GM23338 (cell line): ENCODE results near the gene CLN6. TPM values are rescaled to one million over a fixed set of nuclear protein-coding genes. Genes with fewer than 3 reads are reported as not detected.
A peak's percentile ranks its signal among the peaks of the same experiment; 100 is the strongest.

Experiments used
- ATAC-seq: fragments of 200-7000 bp; cut with Tn5 transposase; 3 replicates; pipeline ENCODE4 v1.9.1; 2020
- DNase-seq: peaks from one replicate; pipeline ENCODE4 v3.0.0-alpha.2; 2015; ENCODE audit warnings: low spot score
- H2AFZ ChIP-seq: fragments of 200-600 bp; sonication (generic); 2 replicates; pipeline ENCODE4 v1.8.0; 2016; ENCODE audit warnings: antibody characterized with exemption, mild to moderate bottlenecking, moderate library complexity
- H3F3A ChIP-seq: fragments of 200-600 bp; sonication (generic); replicated peaks from 2 replicates; pipeline ENCODE4 v1.8.0; 2017; ENCODE audit warnings: antibody characterized with exemption, mixed run types, low read depth
- H3K27ac ChIP-seq: fragments of 200-600 bp; sonication (generic); 2 replicates; pipeline ENCODE4 v1.6.1; 2016; ENCODE audit warnings: low read depth
- H3K27me3 ChIP-seq: fragments of 200-600 bp; sonication (generic); 2 replicates; pipeline ENCODE4 v1.8.0; 2016; ENCODE audit warnings: mild to moderate bottlenecking, mixed run types, moderate library complexity; ENCODE audit not compliant: insufficient read depth
- H3K36me3 ChIP-seq: fragments of 200-600 bp; sonication (generic); 2 replicates; pipeline ENCODE4 v1.8.0; 2016; ENCODE audit warnings: mild to moderate bottlenecking; ENCODE audit not compliant: insufficient read depth
- H3K4me1 ChIP-seq: fragments of 200-600 bp; sonication (generic); 2 replicates; pipeline ENCODE4 v1.8.0; 2016; ENCODE audit warnings: mild to moderate bottlenecking, moderate library complexity; ENCODE audit not compliant: insufficient read depth
- H3K4me2 ChIP-seq: fragments of 200-600 bp; sonication (generic); 2 replicates; pipeline ENCODE4 v1.7.1; 2017; ENCODE audit warnings: mixed run types
- H3K4me3 ChIP-seq: fragments of 200-600 bp; sonication (generic); 2 replicates; pipeline ENCODE4 v1.6.1; 2016; ENCODE audit warnings: mixed run types
- H3K79me2 ChIP-seq: fragments of 200-600 bp; sonication (generic); replicated peaks from 2 replicates; pipeline ENCODE4 v1.8.0; 2017; ENCODE audit warnings: mild to moderate bottlenecking; ENCODE audit not compliant: insufficient read depth
- H3K9me2 ChIP-seq: fragments of 200-600 bp; sonication (generic); 2 replicates; pipeline ENCODE4 v1.8.0; 2017; ENCODE audit not compliant: insufficient read depth
- H4K20me1 ChIP-seq: fragments of 200-600 bp; sonication (generic); replicated peaks from 2 replicates; pipeline ENCODE4 v1.8.0; 2017; ENCODE audit warnings: mild to moderate bottlenecking; ENCODE audit not compliant: insufficient read depth
- H3K27ac Mint-ChIP-seq: 2 replicates; pipeline ENCODE4 v1.8.0; 2020; ENCODE audit warnings: inconsistent platforms, mild to moderate bottlenecking, moderate library complexity, mixed read lengths
- H3K27me3 Mint-ChIP-seq: 3 replicates; pipeline ENCODE4 v1.8.0; 2022; ENCODE audit warnings: low read depth, mild to moderate bottlenecking, moderate library complexity, mixed read lengths, inconsistent platforms; ENCODE audit not compliant: insufficient read depth, poor library complexity
- H3K36me3 Mint-ChIP-seq: 3 replicates; pipeline ENCODE4 v1.8.0; 2021; ENCODE audit warnings: low read depth, mild to moderate bottlenecking, inconsistent platforms, moderate library complexity, mixed read lengths
- H3K4me1 Mint-ChIP-seq: 3 replicates; pipeline ENCODE4 v1.8.0; 2020; ENCODE audit warnings: mild to moderate bottlenecking, inconsistent platforms, mixed read lengths
- H3K4me3 Mint-ChIP-seq: 3 replicates; pipeline ENCODE4 v1.8.0; 2021; ENCODE audit warnings: moderate library complexity, mild to moderate bottlenecking, inconsistent platforms, mixed read lengths
- H3K9me3 Mint-ChIP-seq: 3 replicates; pipeline ENCODE4 v1.8.0; 2020; ENCODE audit warnings: moderate library complexity, mild to moderate bottlenecking, inconsistent platforms, mixed read lengths
- CREB1 ChIP-seq: fragments of 250-450 bp; sonication (Bioruptor Pico); IDR thresholded peaks from 2 replicates; pipeline ENCODE4 v1.5.0; 2020; ENCODE audit warnings: low read depth, mild to moderate bottlenecking, moderate library complexity
- EZH2 ChIP-seq: fragments of 200-600 bp; sonication (generic); IDR thresholded peaks from one replicate; pipeline ENCODE4 v1.8.0; 2017; ENCODE audit warnings: antibody characterized with exemption, mild to moderate bottlenecking, low read depth; ENCODE audit not compliant: unreplicated experiment
- NANOG ChIP-seq: IDR thresholded peaks from 2 replicates; pipeline ENCODE4 v1.6.1; 2016; ENCODE audit warnings: antibody characterized with exemption, borderline replicate concordance
- ZNF114 ChIP-seq: fragments of 250-450 bp; sonication (Bioruptor Pico); IDR thresholded peaks from 2 replicates; pipeline ENCODE4 v1.5.0; 2020; ENCODE audit warnings: mild to moderate bottlenecking, moderate library complexity
- polyA plus RNA-seq: library from polyadenylated mRNA; unstranded; fragments of >200 nt; fragmentation: Nextera tagmentation; extraction: Ambion mirVana; gene quantifications from 2 replicates; pipeline ENCODE4 v1.2.1, GENCODE V29; 2016
- total RNA-seq: library from RNA; depleted of rRNA; stranded (reverse); fragments of >200 nt; shearing (Covaris generic); gene quantifications from 2 replicates; pipeline ENCODE4 v1.2.3, GENCODE V29; 2014
- TF ChIP-seq, protein P1 (sequence below): IDR thresholded peaks from 2 replicates; pipeline ENCODE4 v1.6.1; 2016; ENCODE audit warnings: antibody characterized with exemption
- TF ChIP-seq, protein P2 (sequence below): fragments of 250-450 bp; sonication (Bioruptor Pico); IDR thresholded peaks from 2 replicates; pipeline ENCODE4 v1.5.0; 2020; ENCODE audit warnings: mild to moderate bottlenecking, moderate library complexity
- TF ChIP-seq, protein P3 (sequence below), 2 experiments: fragments of 200-600 bp in 1 of 2; sonication (generic) in 1 of 2; conservative IDR thresholded peaks; 2 replicates each; pipeline versions ENCODE4 v1.5.1 to v1.6.1; 2016 to 2017; ENCODE audit warnings: antibody characterized with exemption in 2 of 2, low read depth in 2 of 2, mild to moderate bottlenecking in 2 of 2, moderate library complexity in 1 of 2
- TF ChIP-seq, protein P4 (sequence below): IDR thresholded peaks from one replicate; pipeline ENCODE4 v1.6.1; 2018; ENCODE audit warnings: antibody characterized with exemption; ENCODE audit not compliant: unreplicated experiment

CLN6 gene
- total and polyA plus RNA-seq, 2 experiments from 2014 or later, result 20.7 to 69.5 TPM

DNA sequence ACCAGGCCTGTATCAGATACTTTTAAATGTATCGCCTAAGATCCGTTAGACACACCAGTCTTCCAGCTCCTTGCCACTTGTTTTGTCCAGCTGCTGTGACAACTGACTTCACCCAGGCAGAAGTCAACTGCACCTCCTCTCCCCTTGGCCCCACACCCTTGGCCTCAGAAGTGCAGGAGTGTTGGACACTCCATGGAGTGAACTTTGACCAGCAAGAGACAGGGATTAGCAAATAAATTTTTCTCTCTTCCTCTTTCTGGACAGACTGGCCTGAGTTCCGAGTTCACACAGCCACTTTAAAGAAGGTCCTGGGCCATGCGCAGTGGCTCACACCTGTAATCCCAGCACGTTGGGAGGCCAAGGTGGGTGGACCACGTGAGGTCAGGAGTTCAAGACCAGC lies 2.9 kb upstream of the CLN6 start (continued):
- no peak for TF ChIP-seq EZH2
- TF ChIP-seq, protein P1, sequence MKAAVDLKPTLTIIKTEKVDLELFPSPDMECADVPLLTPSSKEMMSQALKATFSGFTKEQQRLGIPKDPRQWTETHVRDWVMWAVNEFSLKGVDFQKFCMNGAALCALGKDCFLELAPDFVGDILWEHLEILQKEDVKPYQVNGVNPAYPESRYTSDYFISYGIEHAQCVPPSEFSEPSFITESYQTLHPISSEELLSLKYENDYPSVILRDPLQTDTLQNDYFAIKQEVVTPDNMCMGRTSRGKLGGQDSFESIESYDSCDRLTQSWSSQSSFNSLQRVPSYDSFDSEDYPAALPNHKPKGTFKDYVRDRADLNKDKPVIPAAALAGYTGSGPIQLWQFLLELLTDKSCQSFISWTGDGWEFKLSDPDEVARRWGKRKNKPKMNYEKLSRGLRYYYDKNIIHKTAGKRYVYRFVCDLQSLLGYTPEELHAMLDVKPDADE, result no peak
- TF ChIP-seq, protein P2, sequence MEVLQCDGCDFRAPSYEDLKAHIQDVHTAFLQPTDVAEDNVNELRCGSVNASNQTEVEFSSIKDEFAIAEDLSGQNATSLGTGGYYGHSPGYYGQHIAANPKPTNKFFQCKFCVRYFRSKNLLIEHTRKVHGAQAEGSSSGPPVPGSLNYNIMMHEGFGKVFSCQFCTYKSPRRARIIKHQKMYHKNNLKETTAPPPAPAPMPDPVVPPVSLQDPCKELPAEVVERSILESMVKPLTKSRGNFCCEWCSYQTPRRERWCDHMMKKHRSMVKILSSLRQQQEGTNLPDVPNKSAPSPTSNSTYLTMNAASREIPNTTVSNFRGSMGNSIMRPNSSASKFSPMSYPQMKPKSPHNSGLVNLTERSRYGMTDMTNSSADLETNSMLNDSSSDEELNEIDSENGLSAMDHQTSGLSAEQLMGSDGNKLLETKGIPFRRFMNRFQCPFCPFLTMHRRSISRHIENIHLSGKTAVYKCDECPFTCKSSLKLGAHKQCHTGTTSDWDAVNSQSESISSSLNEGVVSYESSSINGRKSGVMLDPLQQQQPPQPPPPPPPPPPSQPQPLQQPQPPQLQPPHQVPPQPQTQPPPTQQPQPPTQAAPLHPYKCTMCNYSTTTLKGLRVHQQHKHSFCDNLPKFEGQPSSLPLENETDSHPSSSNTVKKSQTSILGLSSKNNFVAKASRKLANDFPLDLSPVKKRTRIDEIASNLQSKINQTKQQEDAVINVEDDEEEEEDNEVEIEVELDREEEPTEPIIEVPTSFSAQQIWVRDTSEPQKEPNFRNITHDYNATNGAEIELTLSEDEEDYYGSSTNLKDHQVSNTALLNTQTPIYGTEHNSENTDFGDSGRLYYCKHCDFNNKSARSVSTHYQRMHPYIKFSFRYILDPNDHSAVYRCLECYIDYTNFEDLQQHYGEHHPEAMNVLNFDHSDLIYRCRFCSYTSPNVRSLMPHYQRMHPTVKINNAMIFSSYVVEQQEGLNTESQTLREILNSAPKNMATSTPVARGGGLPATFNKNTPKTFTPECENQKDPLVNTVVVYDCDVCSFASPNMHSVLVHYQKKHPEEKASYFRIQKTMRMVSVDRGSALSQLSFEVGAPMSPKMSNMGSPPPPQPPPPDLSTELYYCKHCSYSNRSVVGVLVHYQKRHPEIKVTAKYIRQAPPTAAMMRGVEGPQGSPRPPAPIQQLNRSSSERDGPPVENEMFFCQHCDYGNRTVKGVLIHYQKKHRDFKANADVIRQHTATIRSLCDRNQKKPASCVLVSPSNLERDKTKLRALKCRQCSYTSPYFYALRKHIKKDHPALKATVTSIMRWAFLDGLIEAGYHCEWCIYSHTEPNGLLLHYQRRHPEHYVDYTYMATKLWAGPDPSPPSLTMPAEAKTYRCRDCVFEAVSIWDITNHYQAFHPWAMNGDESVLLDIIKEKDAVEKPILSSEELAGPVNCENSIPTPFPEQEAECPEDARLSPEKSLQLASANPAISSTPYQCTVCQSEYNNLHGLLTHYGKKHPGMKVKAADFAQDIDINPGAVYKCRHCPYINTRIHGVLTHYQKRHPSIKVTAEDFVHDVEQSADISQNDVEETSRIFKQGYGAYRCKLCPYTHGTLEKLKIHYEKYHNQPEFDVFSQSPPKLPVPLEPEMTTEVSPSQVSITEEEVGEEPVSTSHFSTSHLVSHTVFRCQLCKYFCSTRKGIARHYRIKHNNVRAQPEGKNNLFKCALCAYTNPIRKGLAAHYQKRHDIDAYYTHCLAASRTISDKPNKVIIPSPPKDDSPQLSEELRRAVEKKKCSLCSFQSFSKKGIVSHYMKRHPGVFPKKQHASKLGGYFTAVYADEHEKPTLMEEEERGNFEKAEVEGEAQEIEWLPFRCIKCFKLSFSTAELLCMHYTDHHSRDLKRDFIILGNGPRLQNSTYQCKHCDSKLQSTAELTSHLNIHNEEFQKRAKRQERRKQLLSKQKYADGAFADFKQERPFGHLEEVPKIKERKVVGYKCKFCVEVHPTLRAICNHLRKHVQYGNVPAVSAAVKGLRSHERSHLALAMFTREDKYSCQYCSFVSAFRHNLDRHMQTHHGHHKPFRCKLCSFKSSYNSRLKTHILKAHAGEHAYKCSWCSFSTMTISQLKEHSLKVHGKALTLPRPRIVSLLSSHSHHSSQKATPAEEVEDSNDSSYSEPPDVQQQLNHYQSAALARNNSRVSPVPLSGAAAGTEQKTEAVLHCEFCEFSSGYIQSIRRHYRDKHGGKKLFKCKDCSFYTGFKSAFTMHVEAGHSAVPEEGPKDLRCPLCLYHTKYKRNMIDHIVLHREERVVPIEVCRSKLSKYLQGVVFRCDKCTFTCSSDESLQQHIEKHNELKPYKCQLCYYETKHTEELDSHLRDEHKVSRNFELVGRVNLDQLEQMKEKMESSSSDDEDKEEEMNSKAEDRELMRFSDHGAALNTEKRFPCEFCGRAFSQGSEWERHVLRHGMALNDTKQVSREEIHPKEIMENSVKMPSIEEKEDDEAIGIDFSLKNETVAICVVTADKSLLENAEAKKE, result no peak

DNA sequence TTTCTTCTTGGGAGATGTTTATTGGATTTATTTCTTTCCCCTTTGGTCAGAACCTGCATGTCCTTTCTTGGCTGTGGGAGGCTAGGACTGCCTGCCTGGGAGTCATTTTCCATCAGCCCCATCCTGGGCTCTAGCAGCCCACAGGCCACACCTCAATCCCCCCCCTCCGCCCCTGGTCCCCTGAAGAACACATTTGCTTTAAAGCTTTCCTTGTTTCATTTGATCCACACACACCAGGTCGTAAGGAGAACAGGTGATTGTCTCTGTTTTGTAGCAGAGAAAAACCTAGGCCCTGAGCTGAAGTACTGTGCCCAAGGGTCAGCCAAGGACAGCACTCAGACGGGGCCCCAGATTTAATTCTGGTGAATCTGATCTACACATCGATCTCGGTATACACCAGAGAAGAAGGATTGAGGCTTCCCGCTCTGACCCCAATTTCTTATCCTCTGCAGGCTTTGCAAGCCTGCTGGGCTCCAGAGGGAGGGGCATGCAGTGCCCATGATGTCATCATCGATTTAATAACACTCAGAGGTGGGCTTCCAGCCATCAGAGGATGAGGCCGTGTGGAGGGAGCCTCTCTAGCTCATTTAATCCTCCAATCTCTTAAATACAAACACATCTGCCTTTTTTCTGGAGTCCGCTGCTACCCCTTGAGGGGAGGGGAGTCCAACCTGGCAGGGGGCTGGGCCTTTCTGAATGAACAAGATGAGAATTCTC lies 1.7 kb upstream of the CLN6 start:
- Mint-ChIP-seq H3K27ac (no peak overlapping the region), H3K27me3 (peaks cover 21% of the 10 kb centered on the region), H3K9me3 (no peaks in the 10 kb centered on the region; the same call in 2 of the 3 replicates), H3K36me3 (0 out of 3 replicates have a peak, but pooled peaks cover 5% of the 10 kb centered on the region), H3K4me3 (peak overlapping the region; percentile 33; the same call in 2 of the 3 replicates), H3K4me1 (peaks cover 42% of the 10 kb centered on the region)
- no peak for DNase-seq
- Histone ChIP-seq H3K27ac (no peak overlapping the region), H3K79me2 (peaks cover 27% of the 10 kb centered on the region), H3K27me3 (no peaks in the 10 kb centered on the region), H3K4me1 (peaks cover 17% of the 10 kb centered on the region; the same call in 1 of the 2 replicates), H2AFZ (no peak overlapping the region), H3F3A (peaks cover 13% of the 10 kb centered on the region), H3K4me3 (no peak overlapping the region), H3K9me2 (no peaks in the 10 kb centered on the region), H4K20me1 (peaks cover 22% of the 10 kb centered on the region), H3K4me2 (no peak overlapping the region), H3K36me3 (no peaks in the 10 kb centered on the region)
- ATAC-seq, result no peak
- TF ChIP-seq CREB1 (CRISPR knock-in tag) (no peak), ZNF114 (CRISPR knock-in tag) (no peak), NANOG (no peak)
- TF ChIP-seq, protein P3, sequence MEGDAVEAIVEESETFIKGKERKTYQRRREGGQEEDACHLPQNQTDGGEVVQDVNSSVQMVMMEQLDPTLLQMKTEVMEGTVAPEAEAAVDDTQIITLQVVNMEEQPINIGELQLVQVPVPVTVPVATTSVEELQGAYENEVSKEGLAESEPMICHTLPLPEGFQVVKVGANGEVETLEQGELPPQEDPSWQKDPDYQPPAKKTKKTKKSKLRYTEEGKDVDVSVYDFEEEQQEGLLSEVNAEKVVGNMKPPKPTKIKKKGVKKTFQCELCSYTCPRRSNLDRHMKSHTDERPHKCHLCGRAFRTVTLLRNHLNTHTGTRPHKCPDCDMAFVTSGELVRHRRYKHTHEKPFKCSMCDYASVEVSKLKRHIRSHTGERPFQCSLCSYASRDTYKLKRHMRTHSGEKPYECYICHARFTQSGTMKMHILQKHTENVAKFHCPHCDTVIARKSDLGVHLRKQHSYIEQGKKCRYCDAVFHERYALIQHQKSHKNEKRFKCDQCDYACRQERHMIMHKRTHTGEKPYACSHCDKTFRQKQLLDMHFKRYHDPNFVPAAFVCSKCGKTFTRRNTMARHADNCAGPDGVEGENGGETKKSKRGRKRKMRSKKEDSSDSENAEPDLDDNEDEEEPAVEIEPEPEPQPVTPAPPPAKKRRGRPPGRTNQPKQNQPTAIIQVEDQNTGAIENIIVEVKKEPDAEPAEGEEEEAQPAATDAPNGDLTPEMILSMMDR (conservative IDR thresholded peaks at IDR 0.05; ENCODE audit: low read depth in 2 of 2), result no peak
- TF ChIP-seq, protein P4, sequence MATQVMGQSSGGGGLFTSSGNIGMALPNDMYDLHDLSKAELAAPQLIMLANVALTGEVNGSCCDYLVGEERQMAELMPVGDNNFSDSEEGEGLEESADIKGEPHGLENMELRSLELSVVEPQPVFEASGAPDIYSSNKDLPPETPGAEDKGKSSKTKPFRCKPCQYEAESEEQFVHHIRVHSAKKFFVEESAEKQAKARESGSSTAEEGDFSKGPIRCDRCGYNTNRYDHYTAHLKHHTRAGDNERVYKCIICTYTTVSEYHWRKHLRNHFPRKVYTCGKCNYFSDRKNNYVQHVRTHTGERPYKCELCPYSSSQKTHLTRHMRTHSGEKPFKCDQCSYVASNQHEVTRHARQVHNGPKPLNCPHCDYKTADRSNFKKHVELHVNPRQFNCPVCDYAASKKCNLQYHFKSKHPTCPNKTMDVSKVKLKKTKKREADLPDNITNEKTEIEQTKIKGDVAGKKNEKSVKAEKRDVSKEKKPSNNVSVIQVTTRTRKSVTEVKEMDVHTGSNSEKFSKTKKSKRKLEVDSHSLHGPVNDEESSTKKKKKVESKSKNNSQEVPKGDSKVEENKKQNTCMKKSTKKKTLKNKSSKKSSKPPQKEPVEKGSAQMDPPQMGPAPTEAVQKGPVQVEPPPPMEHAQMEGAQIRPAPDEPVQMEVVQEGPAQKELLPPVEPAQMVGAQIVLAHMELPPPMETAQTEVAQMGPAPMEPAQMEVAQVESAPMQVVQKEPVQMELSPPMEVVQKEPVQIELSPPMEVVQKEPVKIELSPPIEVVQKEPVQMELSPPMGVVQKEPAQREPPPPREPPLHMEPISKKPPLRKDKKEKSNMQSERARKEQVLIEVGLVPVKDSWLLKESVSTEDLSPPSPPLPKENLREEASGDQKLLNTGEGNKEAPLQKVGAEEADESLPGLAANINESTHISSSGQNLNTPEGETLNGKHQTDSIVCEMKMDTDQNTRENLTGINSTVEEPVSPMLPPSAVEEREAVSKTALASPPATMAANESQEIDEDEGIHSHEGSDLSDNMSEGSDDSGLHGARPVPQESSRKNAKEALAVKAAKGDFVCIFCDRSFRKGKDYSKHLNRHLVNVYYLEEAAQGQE, result no peak
